BLaER1 treated with 17β-estradiol and CSF1 and Interleukin-3, amounts not matched to agents 10 nM and 100 nM (cell line): Measurements from ENCODE around the gene KBTBD7.

Experiments used
- H3K27ac ChIP-seq, 11 experiments: shearing (Covaris generic); formaldehyde crosslinking; 2 replicates each; pipeline ENCODE4 v1.8.1; 2022
- H3K27me3 ChIP-seq, 11 experiments: shearing (Covaris generic); formaldehyde crosslinking; 2 replicates each; pipeline ENCODE4 v1.8.1; 2022
- H3K36me3 ChIP-seq, 11 experiments: shearing (Covaris generic); formaldehyde crosslinking; 2 replicates each; pipeline ENCODE4 v1.8.1; 2022
- H3K4me1 ChIP-seq, 10 experiments: shearing (Covaris generic); formaldehyde crosslinking; 2 replicates each; pipeline ENCODE4 v1.8.1; 2022
- H3K4me2 ChIP-seq, 11 experiments: shearing (Covaris generic); formaldehyde crosslinking; 2 replicates each; pipeline ENCODE4 v1.8.1; 2022
- H3K4me3 ChIP-seq, 10 experiments: shearing (Covaris generic); formaldehyde crosslinking; 2 replicates each; pipeline ENCODE4 v1.8.1; 2022
- H3K9ac ChIP-seq, 11 experiments: shearing (Covaris generic); formaldehyde crosslinking; 2 replicates each; pipeline ENCODE4 v1.8.1; 2022
- H3K9me3 ChIP-seq, 11 experiments: shearing (Covaris generic); formaldehyde crosslinking; replicated peaks in 1 of 11; 2 replicates each; pipeline ENCODE4 v1.8.1; 2022
- H4K20me1 ChIP-seq, 11 experiments: shearing (Covaris generic); formaldehyde crosslinking; 2 replicates each; pipeline ENCODE4 v1.8.1; 2022
- Cebpa-rat ChIP-seq, 11 experiments: shearing (Covaris generic); IDR thresholded peaks; 2 replicates each; pipeline ENCODE4 v1.8.1; 2022

The KBTBD7 gene

GRCh38 chr13:41203810-41204209 is 9.4 kb upstream of the KBTBD7 start:
- H4K20me1 ChIP-seq: no peaks in the 10 kb centered on the region
- no peaks in the 10 kb centered on the region for H3K27me3 ChIP-seq
- no peaks in the 10 kb centered on the region for H3K36me3 ChIP-seq
- no peak overlapping the region for H3K4me3 ChIP-seq
- H3K4me2 ChIP-seq: no peak overlapping the region
- H3K27ac ChIP-seq: peak overlapping the region in 3 of 11 experiments; percentile 7 to 13 (median 7); a peak in 2 of 22 replicates
- no peak for TF ChIP-seq Cebpa-rat (IDR thresholded peaks at IDR 0.05)
- H3K9me3 ChIP-seq: peaks cover 13 to 33% (median 25%) of the 10 kb centered on the region in 11 experiments; a peak in 20 of 22 replicates
- peaks cover 12 to 20% (median 18%) of the 10 kb centered on the region in 10 experiments; a peak in 19 of 20 replicates for H3K4me1 ChIP-seq
- no peak overlapping the region for H3K9ac ChIP-seq

DNA sequence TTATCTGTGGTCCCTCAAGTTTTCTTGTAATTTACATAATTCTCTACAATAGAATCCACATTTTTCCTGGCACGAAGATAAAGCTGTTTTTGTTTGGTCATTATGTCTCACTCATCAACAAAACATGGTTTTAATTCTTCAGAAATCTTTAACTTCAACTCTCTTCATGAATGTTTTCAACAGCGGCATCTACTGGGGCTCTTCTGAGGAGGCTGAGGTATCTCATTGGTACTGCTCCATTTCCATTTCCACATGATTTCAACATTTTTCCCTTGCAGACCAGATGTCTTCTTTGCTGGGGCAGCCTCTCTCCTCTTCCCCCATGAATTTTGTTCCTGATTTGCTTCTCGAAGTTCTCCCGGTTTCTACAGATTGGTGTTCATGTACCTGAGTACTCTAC is 5.8 kb upstream of the KBTBD7 start:
- Histone ChIP-seq H3K9ac (peak overlapping the region in 6 of 11 experiments; percentile 37 to 75 (median 64); a peak in 10 of 22 replicates), H4K20me1 (no peaks in the 10 kb centered on the region), H3K4me3 (no peak overlapping the region), H3K9me3 (peaks cover 0 to 23% (median 16%) of the 10 kb centered on the region in 11 experiments; a peak in 14 of 22 replicates), H3K4me2 (peak overlapping the region; percentile 35 to 62 (median 44); a peak in 20 of 22 replicates), H3K4me1 (peaks cover 17 to 38% (median 25%) of the 10 kb centered on the region in 10 experiments; a peak in 19 of 20 replicates), H3K36me3 (no peaks in the 10 kb centered on the region), H3K27ac (peak overlapping the region in 10 of 11 experiments; percentile 55 to 90 (median 78); a peak in 18 of 22 replicates), H3K27me3 (no peaks in the 10 kb centered on the region)
- no peak for TF ChIP-seq Cebpa-rat (IDR thresholded peaks at IDR 0.05)

- peak overlapping the region; percentile 35 to 62 (median 44); a peak in 21 of 22 replicates for H3K4me2 ChIP-seq
- H3K4me1 ChIP-seq: peaks cover 17 to 38% (median 25%) of the 10 kb centered on the region in 10 experiments; a peak in 19 of 20 replicates
- H3K36me3 ChIP-seq: no peaks in the 10 kb centered on the region
- H3K27me3 ChIP-seq: no peaks in the 10 kb centered on the region
- peaks cover 0 to 23% (median 16%) of the 10 kb centered on the region in 11 experiments; a peak in 14 of 22 replicates for H3K9me3 ChIP-seq
- no peak overlapping the region for H3K4me3 ChIP-seq
- TF ChIP-seq Cebpa-rat (IDR thresholded peaks at IDR 0.05): peak in 6 of 11 experiments; percentile 59 to 90 (median 86); a peak in 12 of 22 replicates
- H4K20me1 ChIP-seq: no peaks in the 10 kb centered on the region
- H3K9ac ChIP-seq: peak overlapping the region in 7 of 11 experiments; percentile 33 to 75 (median 59); a peak in 11 of 22 replicates
- peak overlapping the region in 10 of 11 experiments; percentile 55 to 90 (median 78); a peak in 20 of 22 replicates for H3K27ac ChIP-seq
These were observed 5.2 kb upstream of the KBTBD7 start for GRCh38 chr13:41199526-41199925.

DNA sequence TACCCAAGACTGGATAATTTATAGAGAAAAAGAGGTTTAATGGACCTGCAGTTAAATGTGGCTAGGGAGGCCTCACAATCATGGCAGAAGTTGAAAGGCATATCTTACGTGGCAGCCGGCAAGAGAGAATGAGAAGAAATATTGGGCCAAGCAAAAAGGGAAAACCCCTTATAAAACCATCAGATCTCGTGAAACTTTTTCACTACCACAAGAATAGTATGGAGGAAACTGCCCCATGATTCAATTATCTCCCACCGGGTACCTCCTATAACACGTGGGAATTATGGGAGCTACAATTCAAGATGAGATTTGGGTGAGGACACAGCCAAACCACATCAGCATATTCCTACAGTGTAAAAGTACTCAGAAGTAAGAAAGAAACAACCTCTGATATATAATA is 4.7 kb upstream of the KBTBD7 start:
- Histone ChIP-seq H3K9ac (peak overlapping the region in 7 of 11 experiments; percentile 6 to 75 (median 59); a peak in 12 of 22 replicates), H3K27ac (peak overlapping the region in 10 of 11 experiments; percentile 55 to 90 (median 78); a peak in 20 of 22 replicates)

GRCh38 chr13:41196620-41197019 is 2.3 kb upstream of the KBTBD7 start:
- H3K27me3 ChIP-seq: no peaks in the 10 kb centered on the region
- peaks cover 23 to 45% (median 34%) of the 10 kb centered on the region in 10 experiments; a peak in 19 of 20 replicates for H3K4me1 ChIP-seq
- H3K36me3 ChIP-seq: peaks cover 0 to 16% (median 9%) of the 10 kb centered on the region in 11 experiments; a peak in 10 of 22 replicates
- H3K27ac ChIP-seq: peak overlapping the region in 3 of 11 experiments; percentile 4 to 90 (median 86); a peak in 3 of 22 replicates
- no peak overlapping the region for H3K4me2 ChIP-seq
- no peak overlapping the region for H3K4me3 ChIP-seq
- H4K20me1 ChIP-seq: no peaks in the 10 kb centered on the region
- TF ChIP-seq Cebpa-rat (IDR thresholded peaks at IDR 0.05): no peak
- H3K9ac ChIP-seq: no peak overlapping the region
- peaks cover 0 to 43% (median 38%) of the 10 kb centered on the region in 11 experiments; a peak in 19 of 22 replicates for H3K9me3 ChIP-seq

More for the DNA sequence above, 4.7 kb upstream of the KBTBD7 start:
- no peaks in the 10 kb centered on the region for H4K20me1 ChIP-seq
- no peak for TF ChIP-seq Cebpa-rat (IDR thresholded peaks at IDR 0.05)
- H3K4me3 ChIP-seq: no peak overlapping the region
- H3K4me1 ChIP-seq: peaks cover 19 to 39% (median 26%) of the 10 kb centered on the region in 10 experiments; a peak in 19 of 20 replicates
- H3K9me3 ChIP-seq: peaks cover 0 to 24% (median 18%) of the 10 kb centered on the region in 11 experiments; a peak in 15 of 22 replicates
- peak overlapping the region; percentile 35 to 62 (median 44); a peak in 20 of 22 replicates for H3K4me2 ChIP-seq
- H3K27me3 ChIP-seq: no peaks in the 10 kb centered on the region
- no peaks in the 10 kb centered on the region for H3K36me3 ChIP-seq

DNA sequence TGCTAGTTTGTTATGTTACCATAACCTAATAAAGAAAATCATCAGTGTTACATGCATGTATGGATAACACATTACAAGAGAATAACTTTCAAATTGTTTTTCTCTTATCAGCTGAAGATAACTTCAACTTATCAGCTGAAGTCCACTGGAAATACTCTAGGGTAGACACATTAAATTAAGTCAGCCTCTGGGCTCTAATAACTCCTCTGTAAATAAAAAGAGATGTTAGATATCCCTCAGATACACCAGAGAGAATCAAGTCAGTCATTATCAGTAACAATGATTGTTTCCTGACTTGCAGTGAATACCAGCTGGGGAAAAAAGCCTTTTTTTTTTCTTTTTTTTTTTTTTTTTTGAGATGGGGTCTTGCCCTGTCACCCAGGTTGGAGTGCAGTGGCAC is 1.6 kb upstream of the KBTBD7 start:
- Histone ChIP-seq H3K36me3 (peaks cover 0 to 16% (median 9%) of the 10 kb centered on the region in 11 experiments; a peak in 10 of 22 replicates), H3K27ac (peak overlapping the region in 3 of 11 experiments; percentile 4 to 90 (median 86); a peak in 6 of 22 replicates), H3K9ac (no peak overlapping the region), H3K27me3 (no peaks in the 10 kb centered on the region), H3K4me2 (no peak overlapping the region), H3K4me1 (peaks cover 23 to 45% (median 34%) of the 10 kb centered on the region in 10 experiments; a peak in 19 of 20 replicates), H4K20me1 (no peaks in the 10 kb centered on the region), H3K4me3 (no peak overlapping the region), H3K9me3 (peaks cover 0 to 38% (median 32%) of the 10 kb centered on the region in 11 experiments; a peak in 19 of 22 replicates)
- no peak for TF ChIP-seq Cebpa-rat (IDR thresholded peaks at IDR 0.05)

- Histone ChIP-seq H3K36me3 (peaks cover 0 to 16% (median 9%) of the 10 kb centered on the region in 11 experiments; a peak in 10 of 22 replicates), H3K4me1 (peaks cover 4 to 21% (median 13%) of the 10 kb centered on the region in 10 experiments; a peak in 13 of 20 replicates), H3K4me2 (peak overlapping the region; percentile 70 to 97 (median 81); a peak in 21 of 22 replicates), H3K27me3 (no peaks in the 10 kb centered on the region), H4K20me1 (no peaks in the 10 kb centered on the region), H3K4me3 (peak overlapping the region; percentile 61 to 74 (median 67); a peak in 15 of 20 replicates), H3K9ac (peak overlapping the region in 2 of 11 experiments; percentile 81 to 89; a peak in 1 of 22 replicates), H3K9me3 (peaks cover 0 to 31% (median 26%) of the 10 kb centered on the region in 11 experiments; a peak in 18 of 22 replicates), H3K27ac (peak overlapping the region in 6 of 11 experiments; percentile 78 to 90 (median 84); a peak in 6 of 22 replicates)
- no peak for TF ChIP-seq Cebpa-rat (IDR thresholded peaks at IDR 0.05)
These were observed 900 bp downstream of the KBTBD7 start for GRCh38 chr13:41193469-41193868.

DNA sequence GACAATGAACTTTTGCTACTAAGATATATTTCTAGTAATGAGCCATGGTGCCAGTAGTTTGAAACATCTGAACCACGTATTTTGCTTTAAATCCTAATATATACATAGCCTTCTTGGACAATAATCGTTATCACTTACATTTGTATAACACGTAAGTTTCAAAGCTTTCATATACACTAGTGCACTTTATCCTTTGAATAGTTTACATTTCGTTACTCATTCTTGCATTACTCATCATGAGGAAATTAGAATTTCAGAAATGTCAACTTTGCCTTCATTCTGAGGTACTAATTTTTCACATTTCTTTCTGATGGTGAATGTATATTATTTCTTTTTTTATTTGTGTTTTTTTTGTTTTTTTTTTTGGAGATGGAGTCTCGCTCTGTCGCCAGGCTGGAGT is 5.8 kb downstream of the KBTBD7 start:
- H3K9ac ChIP-seq: no peak overlapping the region
- H3K27me3 ChIP-seq: no peaks in the 10 kb centered on the region
- peaks cover 0 to 7% (median 3%) of the 10 kb centered on the region in 10 experiments; a peak in 4 of 20 replicates for H3K4me1 ChIP-seq
- no peak overlapping the region for H3K4me3 ChIP-seq
- H3K36me3 ChIP-seq: peaks cover 0 to 14% (median 9%) of the 10 kb centered on the region in 11 experiments; a peak in 10 of 22 replicates
- peaks cover 0 to 21% (median 16%) of the 10 kb centered on the region in 11 experiments; a peak in 18 of 22 replicates for H3K9me3 ChIP-seq
- no peak for TF ChIP-seq Cebpa-rat (IDR thresholded peaks at IDR 0.05)
- H3K27ac ChIP-seq: no peak overlapping the region
- H4K20me1 ChIP-seq: no peaks in the 10 kb centered on the region
- no peak overlapping the region for H3K4me2 ChIP-seq

- no peaks in the 10 kb centered on the region for H3K27me3 ChIP-seq
- 0 out of 22 replicates have a peak, but pooled peaks cover 0 to 5% (median 0%) of the 10 kb centered on the region in 11 experiments for H3K9me3 ChIP-seq
- no peak for TF ChIP-seq Cebpa-rat (IDR thresholded peaks at IDR 0.05)
- peaks cover 0 to 4% (median 0%) of the 10 kb centered on the region in 11 experiments; a peak in 3 of 22 replicates for H3K36me3 ChIP-seq
- H3K27ac ChIP-seq: no peak overlapping the region
- H4K20me1 ChIP-seq: no peaks in the 10 kb centered on the region
- no peaks in the 10 kb centered on the region for H3K4me1 ChIP-seq
- H3K4me3 ChIP-seq: no peak overlapping the region
- no peak overlapping the region for H3K4me2 ChIP-seq
- H3K9ac ChIP-seq: no peak overlapping the region
These were observed 7.9 kb downstream of the KBTBD7 start for GRCh38 chr13:41186481-41186880.
